B cell (primary cell): ENCODE measurements around the gene TUBGCP4. TPM values are rescaled to one million over a fixed set of nuclear protein-coding genes. Genes with fewer than 3 reads are reported as not detected.

Experiments
- ATAC-seq: fragments of 200-7000 bp; cut with Tn5 transposase; one replicate; pipeline ENCODE4 v1.10.0; 2021; ENCODE audit warnings: low read depth, mild to moderate bottlenecking, moderate number of reproducible peaks, moderate library complexity
- CTCF ChIA-PET: fragments of 350-600 bp; sonication (Branson Sonifier 250); formaldehyde crosslinking; loops from one replicate; lab custom pipeline; 2021; ENCODE audit warnings: antibody characterized with exemption, inconsistent platforms; lab: Charles Lee
- POLR2A ChIA-PET: fragments of 350-600 bp; sonication (Branson Sonifier 250); formaldehyde crosslinking; loops from one replicate; lab custom pipeline; 2021; ENCODE audit warnings: antibody characterized with exemption; lab: Charles Lee
- DNase-seq: peaks from one replicate; pipeline ENCODE4 v3.0.0; 2013
- H2AFZ ChIP-seq: 2 replicates; pipeline ENCODE4 v1.6.1; 2012; ENCODE audit warnings: mild to moderate bottlenecking, low read depth, low read length; ENCODE audit not compliant: insufficient read depth, poor library complexity, severe bottlenecking
- H3K27ac ChIP-seq, 2 donors: 1 replicate in 1 of 2; 2 replicates in 1 of 2; pipeline ENCODE4 v1.5.1; 2012 to 2013; ENCODE audit warnings: low read length in 2 of 2, mild to moderate bottlenecking in 2 of 2, moderate library complexity in 1 of 2
- H3K27me3 ChIP-seq, 4 experiments: fragments of 200-600 bp in 1 of 4; sonication (generic) in 1 of 4; replicated peaks in 1 of 4; 1 replicate in 2 of 4; 2 replicates in 2 of 4; pipeline versions ENCODE4 v1.6.1 to v1.7.0; 2013 to 2016; ENCODE audit warnings: low read length in 3 of 4, mild to moderate bottlenecking in 2 of 4, mixed read lengths in 1 of 4, moderate library complexity in 1 of 4; ENCODE audit not compliant: insufficient read depth in 4 of 4, control insufficient read depth in 3 of 4; ENCODE audit errors: control extremely low read depth in 1 of 4
- H3K36me3 ChIP-seq, 2 experiments: replicated peaks in 1 of 2; 1 replicate in 1 of 2; 2 replicates in 1 of 2; pipeline versions ENCODE4 v1.6.1 to v1.7.1; 2013; ENCODE audit warnings: low read length in 1 of 2; ENCODE audit not compliant: insufficient read depth in 2 of 2, control insufficient read depth in 1 of 2; ENCODE audit errors: control extremely low read depth in 1 of 2, extremely low read depth in 1 of 2
- H3K4me1 ChIP-seq, 2 donors: fragments of 200-600 bp in 1 of 2; sonication (generic) in 1 of 2; 1 replicate in 1 of 2; 2 replicates in 1 of 2; pipeline versions ENCODE4 v1.5.1 to v1.6.1; 2013 to 2017; ENCODE audit warnings: low read length in 2 of 2; ENCODE audit not compliant: control insufficient read depth in 2 of 2, insufficient read depth in 2 of 2
- H3K4me2 ChIP-seq: replicated peaks from 2 replicates; pipeline ENCODE3; 2012; ENCODE audit warnings: mild to moderate bottlenecking, low read depth, low read length; ENCODE audit not compliant: poor library complexity, severe bottlenecking
- H3K4me3 ChIP-seq, 5 experiments: fragments of 200-600 bp in 1 of 5; sonication (generic) in 1 of 5; 1 replicate in 3 of 5; 2 replicates in 2 of 5; pipeline versions ENCODE4 v1.5.1 to v1.7.0; 2011 to 2016; ENCODE audit warnings: low read length in 4 of 5, mild to moderate bottlenecking in 4 of 5, low read depth in 2 of 5, control low read depth in 1 of 5, moderate library complexity in 1 of 5; ENCODE audit not compliant: insufficient read depth in 1 of 5; ENCODE audit errors: control extremely low read depth in 1 of 5, extremely low read depth in 1 of 5
- H3K79me2 ChIP-seq: fragments of 200-600 bp; sonication (generic); one replicate; pipeline ENCODE4 v1.6.0; 2016; ENCODE audit warnings: low read length; ENCODE audit not compliant: control insufficient read depth, insufficient read depth
- H3K9ac ChIP-seq: fragments of 200-600 bp; sonication (generic); 2 replicates; pipeline ENCODE4 v1.6.1; 2017; ENCODE audit warnings: mild to moderate bottlenecking, low read length, moderate library complexity
- H3K9me3 ChIP-seq, 3 donors: one replicate each; pipeline versions ENCODE4 v1.6.1 to v1.7.1; 2013; ENCODE audit warnings: low read length in 2 of 3; ENCODE audit not compliant: control insufficient read depth in 2 of 3, insufficient read depth in 1 of 3; ENCODE audit errors: control extremely low read depth in 1 of 3
- H4K20me1 ChIP-seq: 2 replicates; pipeline ENCODE4 v1.6.0; 2012; ENCODE audit warnings: mild to moderate bottlenecking, low read length; ENCODE audit not compliant: insufficient read depth, control insufficient read depth, poor library complexity, severe bottlenecking
- H3K27ac Mint-ChIP-seq: one replicate; pipeline ENCODE4 v1.8.0; 2021; ENCODE audit warnings: mixed read lengths
- H3K27me3 Mint-ChIP-seq: one replicate; pipeline ENCODE4 v1.8.0; 2021; ENCODE audit warnings: mixed read lengths
- H3K4me1 Mint-ChIP-seq: one replicate; pipeline ENCODE4 v1.8.0; 2021; ENCODE audit warnings: mixed read lengths
- H3K4me3 Mint-ChIP-seq: one replicate; pipeline ENCODE4 v1.8.0; 2021; ENCODE audit warnings: mixed read lengths
- H3K9me3 Mint-ChIP-seq: one replicate; pipeline ENCODE4 v1.8.0; 2022; ENCODE audit warnings: mixed read lengths; ENCODE audit not compliant: insufficient read depth
- EZH2 ChIP-seq: IDR thresholded peaks from 2 replicates; pipeline ENCODE4 v1.6.1; 2012; ENCODE audit warnings: borderline replicate concordance, low read depth, mild to moderate bottlenecking, moderate library complexity, low read length; ENCODE audit not compliant: insufficient read depth, poor library complexity, severe bottlenecking
- WGBS: methylation state at CpG from one replicate; pipeline ENCODE4 v1.1.5; 2013; ENCODE audit warnings: missing lambda C conversion rate; ENCODE audit not compliant: insufficient coverage; 5-methylcytosine and 5-hydroxymethylcytosine counted together
- intact Hi-C: fragments of 100-400 bp; cut with micrococcal nuclease; formaldehyde crosslinking; loops from one replicate; pipeline ENCODE4 v1.10.0; 2022
- polyA plus RNA-seq: library from polyadenylated mRNA; depleted of rRNA; stranded (reverse); fragments of >200 nt; gene quantifications from 2 replicates; pipeline ENCODE4 v1.2.3, GENCODE V29; 2012
- total RNA-seq, 2 donors: library from RNA; stranded (reverse); fragments of 120-200 nt in 1 of 2; gene quantifications; 1 replicate in 1 of 2; 2 replicates in 1 of 2; pipeline versions ENCODE4 v1.2.3 to v1.2.4, GENCODE V29; 2013 to 2022
- TF ChIP-seq, protein P1 (sequence below): fragments of 200-600 bp; IDR thresholded peaks from one replicate; pipeline ENCODE4 v1.8.0; 2022; ENCODE audit warnings: antibody characterized with exemption, mild to moderate bottlenecking

Gene TUBGCP4
- total and polyA plus RNA-seq, 2 donors (not counting 1 experiment from before 2014, with no cell fraction given) = 10.0 to 31.6 TPM

DNA sequence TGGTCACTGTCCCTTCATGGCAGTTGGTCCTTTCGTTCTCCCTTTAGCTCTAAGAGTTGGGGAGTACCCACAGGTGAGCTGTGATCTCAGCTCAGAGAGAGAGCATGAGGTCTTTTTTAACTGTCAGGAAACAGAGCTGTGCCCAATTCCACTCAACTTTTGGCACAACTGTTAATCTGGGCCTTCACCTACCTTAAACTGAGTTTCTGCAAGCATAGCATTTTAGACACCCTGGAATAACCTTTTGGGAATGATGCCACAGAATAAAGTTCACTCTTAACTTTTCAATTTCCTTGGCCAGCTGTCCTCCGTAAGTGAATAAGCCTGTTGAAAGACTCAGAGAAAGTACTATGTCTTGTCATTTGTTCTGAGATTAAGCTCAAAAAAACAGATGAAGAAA lies 35.9 kb downstream of the TUBGCP4 start:
- Histone ChIP-seq H3K4me1 (no peaks in the 10 kb centered on the region), H3K9ac (no peak overlapping the region), H2AFZ (no peak overlapping the region), H3K4me3 (no peak overlapping the region), H4K20me1 (no peaks in the 10 kb centered on the region), H3K36me3 (peaks cover 0 to 81% of the 10 kb centered on the region in 2 experiments), H3K79me2 (no peaks in the 10 kb centered on the region), H3K4me2 (no peak overlapping the region), H3K9me3 (no peaks in the 10 kb centered on the region), H3K27ac (no peak overlapping the region), H3K27me3 (no peaks in the 10 kb centered on the region)
- no peak for DNase-seq
- ATAC-seq = no peak
- Mint-ChIP-seq H3K9me3 (no peaks in the 10 kb centered on the region), H3K4me1 (no peaks in the 10 kb centered on the region), H3K4me3 (no peak overlapping the region), H3K27ac (no peak overlapping the region), H3K27me3 (no peaks in the 10 kb centered on the region)
- 100% methylated on average over 1 of the region's 2 CpGs for WGBS
- no peak for TF ChIP-seq EZH2
- TF ChIP-seq, protein P1, sequence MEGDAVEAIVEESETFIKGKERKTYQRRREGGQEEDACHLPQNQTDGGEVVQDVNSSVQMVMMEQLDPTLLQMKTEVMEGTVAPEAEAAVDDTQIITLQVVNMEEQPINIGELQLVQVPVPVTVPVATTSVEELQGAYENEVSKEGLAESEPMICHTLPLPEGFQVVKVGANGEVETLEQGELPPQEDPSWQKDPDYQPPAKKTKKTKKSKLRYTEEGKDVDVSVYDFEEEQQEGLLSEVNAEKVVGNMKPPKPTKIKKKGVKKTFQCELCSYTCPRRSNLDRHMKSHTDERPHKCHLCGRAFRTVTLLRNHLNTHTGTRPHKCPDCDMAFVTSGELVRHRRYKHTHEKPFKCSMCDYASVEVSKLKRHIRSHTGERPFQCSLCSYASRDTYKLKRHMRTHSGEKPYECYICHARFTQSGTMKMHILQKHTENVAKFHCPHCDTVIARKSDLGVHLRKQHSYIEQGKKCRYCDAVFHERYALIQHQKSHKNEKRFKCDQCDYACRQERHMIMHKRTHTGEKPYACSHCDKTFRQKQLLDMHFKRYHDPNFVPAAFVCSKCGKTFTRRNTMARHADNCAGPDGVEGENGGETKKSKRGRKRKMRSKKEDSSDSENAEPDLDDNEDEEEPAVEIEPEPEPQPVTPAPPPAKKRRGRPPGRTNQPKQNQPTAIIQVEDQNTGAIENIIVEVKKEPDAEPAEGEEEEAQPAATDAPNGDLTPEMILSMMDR = no peak
- ChIA-PET POLR2A (interaction anchor here (0.6 kb wide), 2 partner anchors 12 to 86 kb away, joined by 7 read pairs; partner anchors contain the start of gene TP53BP1), CTCF (interaction anchor here (1.1 to 1.2 kb wide), 2 partner anchors 10 to 31 kb away, joined by 3 read pairs; no protein-coding TSS in a partner anchor)
- intact Hi-C loops = no loop called here

DNA sequence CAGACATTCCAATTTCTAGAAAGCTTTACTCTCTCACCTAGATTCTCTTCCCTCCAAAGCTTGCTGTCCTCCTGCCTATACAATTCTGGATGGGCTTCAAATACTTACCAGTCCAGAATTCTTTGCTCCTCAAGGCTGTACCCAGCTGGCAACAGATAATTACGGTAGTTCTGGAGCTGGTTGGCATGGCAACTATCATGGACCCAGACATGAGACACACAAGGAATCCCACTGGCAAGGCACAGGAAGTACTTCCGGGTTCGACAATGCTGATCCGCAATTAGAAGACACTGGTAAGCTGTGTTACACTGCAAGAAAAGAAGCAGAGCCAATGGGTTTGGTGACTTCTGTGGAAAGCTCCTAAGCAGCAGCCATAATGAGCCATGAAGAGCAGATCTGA lies 37.9 kb downstream of the TUBGCP4 start:
- intact Hi-C loops = no loop called here
- Histone ChIP-seq H4K20me1 (no peaks in the 10 kb centered on the region), H3K4me3 (no peak overlapping the region), H3K27ac (no peak overlapping the region), H2AFZ (no peak overlapping the region), H3K36me3 (peaks cover 0 to 89% of the 10 kb centered on the region in 2 experiments), H3K4me1 (no peaks in the 10 kb centered on the region), H3K4me2 (no peak overlapping the region), H3K9me3 (no peaks in the 10 kb centered on the region), H3K79me2 (no peaks in the 10 kb centered on the region), H3K27me3 (no peaks in the 10 kb centered on the region), H3K9ac (no peak overlapping the region)
- ATAC-seq = no peak
- no peak overlapping the region for H3K27ac Mint-ChIP-seq
- POLR2A ChIA-PET = no interaction called here
- H3K9me3 Mint-ChIP-seq = no peaks in the 10 kb centered on the region
- no peaks in the 10 kb centered on the region for H3K27me3 Mint-ChIP-seq
- H3K4me1 Mint-ChIP-seq = no peaks in the 10 kb centered on the region
- no peak for DNase-seq
- 100% methylated on average over 4 of the region's 4 CpGs for WGBS
- H3K4me3 Mint-ChIP-seq = no peak overlapping the region
- CTCF ChIA-PET = no interaction called here
- TF ChIP-seq EZH2 = no peak
- TF ChIP-seq, protein P1 = no peak
